HepG2 (cell line): Measurements from ENCODE around the gene PTEN. TPM values are rescaled to one million over a fixed set of nuclear protein-coding genes. Genes with fewer than 3 reads are reported as not detected.

Experiments used
- CBX5 ChIP-seq: sonication (generic); formaldehyde crosslinking; IDR thresholded peaks from 2 replicates; pipeline ENCODE4 v1.4.0; 2020; ENCODE audit warnings: missing genetic modification reagents, borderline replicate concordance
- GRHL1 ChIP-seq: sonication (generic); formaldehyde crosslinking; conservative IDR thresholded peaks from 2 replicates; pipeline ENCODE4 v1.8.0; 2022; ENCODE audit warnings: missing genetic modification reagents
- HOXA7 ChIP-seq: sonication (generic); formaldehyde crosslinking; IDR thresholded peaks from 2 replicates; pipeline ENCODE4 v1.8.1; 2022; ENCODE audit warnings: mild to moderate bottlenecking, missing genetic modification reagents, moderate library complexity
- JUNB ChIP-seq: sonication (generic); formaldehyde crosslinking; IDR thresholded peaks from 2 replicates; pipeline ENCODE4 v1.8.0; 2022; ENCODE audit warnings: missing genetic modification reagents, mild to moderate bottlenecking, borderline replicate concordance
- ONECUT2 ChIP-seq: sonication (generic); formaldehyde crosslinking; IDR thresholded peaks from 2 replicates; pipeline ENCODE4 v1.4.0; 2020; ENCODE audit warnings: missing genetic modification reagents
- POLR2AphosphoS2 ChIP-seq: IDR thresholded peaks from 2 replicates; pipeline ENCODE4 v1.6.1; 2011; ENCODE audit warnings: low read depth, low read length, improper control_type of control experiment
- POLR2AphosphoS5 ChIP-seq: IDR thresholded peaks from 2 replicates; pipeline ENCODE4 v1.6.1; 2012; ENCODE audit warnings: low read depth, low read length
- ZBTB21 ChIP-seq: sonication (generic); formaldehyde crosslinking; IDR thresholded peaks from 2 replicates; pipeline ENCODE4 v1.4.0; 2020; ENCODE audit warnings: missing genetic modification reagents
- ZNF142 ChIP-seq: sonication (generic); formaldehyde crosslinking; IDR thresholded peaks from 2 replicates; pipeline ENCODE4 v1.4.0; 2020; ENCODE audit warnings: missing genetic modification reagents
- ZNF263 ChIP-seq: sonication (generic); formaldehyde crosslinking; IDR thresholded peaks from 2 replicates; pipeline ENCODE4 v1.4.0; 2020; ENCODE audit warnings: missing genetic modification reagents
- ZNF354B ChIP-seq: sonication (generic); formaldehyde crosslinking; IDR thresholded peaks from 2 replicates; pipeline ENCODE4 v1.8.0; 2022; ENCODE audit warnings: mild to moderate bottlenecking, missing genetic modification reagents
- ZNF543 ChIP-seq: sonication (generic); formaldehyde crosslinking; IDR thresholded peaks from 2 replicates; pipeline ENCODE4 v1.4.0; 2020; ENCODE audit warnings: mild to moderate bottlenecking, missing genetic modification reagents
- ZNF563 ChIP-seq: sonication (generic); formaldehyde crosslinking; IDR thresholded peaks from 2 replicates; pipeline ENCODE4 v1.8.0; 2022; ENCODE audit warnings: mild to moderate bottlenecking, moderate library complexity, missing genetic modification reagents
- ZNF580 ChIP-seq: IDR thresholded peaks from 2 replicates; pipeline ENCODE4 v1.6.1; 2016; ENCODE audit warnings: low read depth, borderline replicate concordance
- ZNF713 ChIP-seq: sonication (generic); formaldehyde crosslinking; IDR thresholded peaks from 2 replicates; pipeline ENCODE4 v1.4.0; 2020; ENCODE audit warnings: mild to moderate bottlenecking, missing genetic modification reagents
- ZNF747 ChIP-seq: sonication (generic); formaldehyde crosslinking; IDR thresholded peaks from 2 replicates; pipeline ENCODE4 v1.8.1; 2023; ENCODE audit warnings: missing genetic modification reagents, mild to moderate bottlenecking, borderline replicate concordance
- polyA plus RNA-seq, 8 experiments: library from polyadenylated mRNA; depleted of rRNA in 3 of 8; stranded (reverse) in 7 of 8; unstranded in 1 of 8; fragments of >200 nt; fragmentation: Illumina TruSeq in 4 of 8; extraction: Trizol in 4 of 8; gene quantifications; 2 replicates each; pipeline versions ENCODE4 v1.2.1 to v1.2.3, GENCODE V29; 2011 to 2016; ENCODE audit warnings: low read depth in 4 of 8, missing spikeins in 1 of 8, mixed read lengths in 1 of 8; ENCODE audit not compliant: insufficient read depth in 1 of 8
- total RNA-seq, 5 experiments: library from RNA; depleted of rRNA; stranded (reverse); fragments of >200 nt; fragmentation: Illumina TruSeq; extraction: Trizol; gene quantifications; 2 replicates each; pipeline ENCODE4 v1.2.3, GENCODE V29; 2016; ENCODE audit warnings: low read depth in 1 of 5

Gene PTEN
- total and polyA plus RNA-seq, 2 of the 13 experiments (the other 11 are each of a cell fraction or from before 2014, with no cell fraction given): 30.3 to 61.3 TPM

- TF ChIP-seq ZNF713 (CRISPR knock-in tag) (no peak), ZNF354B (no peak), POLR2AphosphoS5 (peak; percentile 95), ONECUT2 (CRISPR knock-in tag) (0 out of 2 replicates have a peak, but pooled peaks have one; percentile 53), ZBTB21 (no peak; the same call in 1 of the 2 replicates), JUNB (CRISPR knock-in tag) (no peak; the same call in 1 of the 2 replicates), ZNF580 (CRISPR knock-in tag) (0 out of 2 replicates have a peak, but pooled peaks have one; percentile 69), ZNF747 (CRISPR knock-in tag) (no peak), ZNF543 (CRISPR knock-in tag) (peak; percentile 88), CBX5 (CRISPR knock-in tag) (peak; percentile 95; the same call in 1 of the 2 replicates), GRHL1 (CRISPR knock-in tag) (no peak), ZNF263 (CRISPR knock-in tag) (no peak; the same call in 1 of the 2 replicates), ZNF142 (CRISPR knock-in tag) (peak; percentile 90), ZNF563 (CRISPR knock-in tag) (peak; percentile 74), HOXA7 (CRISPR knock-in tag) (no peak), POLR2AphosphoS2 (no peak)
Observed at GRCh38 chr10:87861953-87862678, 1.3 kb upstream of the PTEN start (continued).
